T follicular helper cell (primary cell): Measurements from ENCODE around the gene CNIH1.
A peak's percentile ranks its signal among the peaks of the same experiment; 100 is the strongest.
"Not testable (repeated sequence)": the region's sequence is repeated elsewhere in the genome, so short reads cannot be mapped to it uniquely, and the experiment has no call there.

Experiments
- DNase-seq: peaks from one replicate; pipeline ENCODE4 v3.0.0-alpha.2; 2020; ENCODE audit warnings: low read depth

The CNIH1 gene

GRCh38 chr14:54428527-54428926 lies 12.6 kb downstream of the CNIH1 start:
- no peak for DNase-seq

DNA sequence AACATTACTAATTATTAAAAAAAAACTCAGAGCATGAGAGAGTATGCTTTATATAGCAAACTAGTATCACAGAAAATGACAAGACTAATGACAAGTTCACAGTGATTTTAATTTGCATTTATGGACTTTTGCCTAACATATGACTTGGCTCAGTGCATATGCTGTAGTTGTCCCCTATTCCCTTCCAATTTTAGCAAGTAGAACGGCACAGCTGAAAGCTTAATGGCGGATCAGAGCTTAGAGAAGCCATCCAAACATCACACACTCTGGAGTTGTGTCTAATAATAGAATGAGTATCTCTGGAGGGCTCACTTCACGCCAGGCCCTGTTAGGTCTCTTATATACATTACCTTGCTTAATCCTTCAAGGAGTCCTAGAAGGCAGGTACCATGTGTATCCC lies 13.3 kb downstream of the CNIH1 start:
- DNase-seq: no peak

DNA sequence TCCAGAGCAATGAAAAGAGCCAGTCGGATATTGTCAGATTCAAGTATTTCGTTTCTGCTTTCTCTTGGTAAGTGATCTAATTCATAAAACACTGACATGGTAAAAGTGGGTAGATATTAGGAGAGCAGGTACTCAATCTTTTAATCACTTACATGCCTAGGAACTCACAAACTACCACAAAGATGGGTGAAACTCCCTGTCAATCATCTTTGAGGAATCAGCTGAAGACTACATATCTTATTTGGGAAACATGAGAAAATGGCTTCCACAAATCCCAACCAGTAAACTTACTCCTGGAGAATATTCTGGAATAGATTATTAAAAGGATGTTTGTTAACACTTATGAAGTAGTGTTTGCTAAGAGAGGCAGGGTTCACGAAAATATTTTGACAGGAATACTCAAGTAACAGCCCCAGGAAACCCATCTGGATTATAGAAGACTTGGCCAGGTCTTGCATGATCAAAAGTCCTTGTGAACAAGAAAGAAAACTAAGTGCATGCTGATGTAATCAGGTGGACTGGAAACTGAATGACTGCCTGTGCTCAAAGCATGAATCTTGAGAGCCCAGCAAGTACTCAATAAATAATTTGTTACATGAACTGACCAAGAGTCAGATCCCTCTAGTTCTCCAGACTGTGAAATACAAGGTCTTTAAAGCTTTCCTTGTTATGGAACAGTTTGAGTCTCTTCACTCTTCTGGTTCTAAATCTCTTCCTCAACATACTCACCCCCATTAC lies 15.5 kb downstream of the CNIH1 start:
- DNase-seq: no peak

DNA sequence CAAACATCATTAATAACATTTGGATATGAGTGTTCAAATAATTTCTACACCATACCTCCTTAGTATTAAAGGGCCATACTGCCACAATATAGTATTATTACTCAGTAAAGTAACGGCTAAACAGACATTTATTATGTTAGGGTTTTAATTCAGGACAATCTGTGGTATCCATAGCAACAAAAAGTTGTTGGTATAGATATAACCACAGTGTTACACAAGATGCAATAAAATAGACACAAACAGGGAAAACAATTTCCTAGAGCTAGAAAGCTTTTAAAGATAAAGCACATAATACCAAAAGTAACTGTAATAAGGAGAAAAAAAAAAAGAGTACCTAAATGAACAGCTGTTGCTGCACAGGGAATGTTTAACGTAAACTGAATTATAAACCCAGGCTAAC lies 16.1 kb downstream of the CNIH1 start:
- DNase-seq: no peak

- DNase-seq: no peak
These were observed 16.7 kb downstream of the CNIH1 start for GRCh38 chr14:54424479-54424901.

GRCh38 chr14:54423991-54424390 lies 17.2 kb downstream of the CNIH1 start:
- DNase-seq: no peak

DNA sequence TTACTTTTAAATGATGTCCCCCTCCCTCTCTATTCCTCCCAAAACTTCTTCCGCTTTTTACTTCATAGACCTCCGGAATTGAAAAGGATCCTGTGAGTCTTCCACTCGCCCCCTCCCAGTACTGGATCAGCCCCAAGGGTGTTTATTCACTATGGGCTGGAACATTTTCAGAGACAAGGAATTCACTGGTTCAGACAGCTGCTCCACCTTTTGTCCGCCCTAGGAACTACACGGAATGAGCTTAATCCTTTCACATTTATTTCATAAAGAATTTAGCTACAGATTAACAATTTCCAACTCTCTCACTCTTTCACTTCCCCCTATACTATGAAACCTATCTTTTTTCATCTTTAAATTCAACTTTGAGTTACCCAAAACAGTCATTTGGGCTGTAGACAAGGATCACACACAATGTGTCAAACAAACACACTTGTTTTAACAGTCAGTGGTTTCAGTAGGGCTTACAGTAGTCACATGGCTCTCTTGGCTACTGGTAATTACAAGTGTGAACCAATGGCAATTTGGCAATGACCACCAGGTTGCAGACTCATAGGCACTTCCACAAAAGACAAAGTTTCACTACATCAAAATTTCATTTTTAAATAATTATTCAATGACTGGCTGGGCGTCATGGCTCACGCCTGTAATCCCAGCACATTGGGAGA lies 20.6 kb downstream of the CNIH1 start:
- no peak for DNase-seq

GRCh38 chr14:54411371-54411770 lies 29.8 kb downstream of the CNIH1 start:
- no peak for DNase-seq

DNA sequence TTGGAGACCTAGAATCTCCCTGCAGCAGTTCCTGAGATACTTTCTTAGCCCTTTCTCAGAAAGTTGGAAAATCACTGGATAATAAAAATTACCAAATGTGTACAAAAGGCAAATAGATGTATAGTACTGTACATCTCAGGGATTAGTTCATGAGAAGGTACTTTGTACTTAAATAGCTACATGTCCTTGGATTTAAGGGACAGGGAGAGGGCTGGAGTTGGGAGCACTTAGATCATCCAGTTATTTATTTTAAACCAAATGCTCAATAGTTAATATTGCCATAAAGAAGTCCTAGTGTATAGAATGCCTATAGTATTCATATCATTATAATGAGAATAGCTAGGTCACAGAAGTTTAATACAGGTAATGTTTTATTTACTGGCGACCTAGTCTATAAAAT lies 31.0 kb downstream of the CNIH1 start:
- DNase-seq: no peak

DNA sequence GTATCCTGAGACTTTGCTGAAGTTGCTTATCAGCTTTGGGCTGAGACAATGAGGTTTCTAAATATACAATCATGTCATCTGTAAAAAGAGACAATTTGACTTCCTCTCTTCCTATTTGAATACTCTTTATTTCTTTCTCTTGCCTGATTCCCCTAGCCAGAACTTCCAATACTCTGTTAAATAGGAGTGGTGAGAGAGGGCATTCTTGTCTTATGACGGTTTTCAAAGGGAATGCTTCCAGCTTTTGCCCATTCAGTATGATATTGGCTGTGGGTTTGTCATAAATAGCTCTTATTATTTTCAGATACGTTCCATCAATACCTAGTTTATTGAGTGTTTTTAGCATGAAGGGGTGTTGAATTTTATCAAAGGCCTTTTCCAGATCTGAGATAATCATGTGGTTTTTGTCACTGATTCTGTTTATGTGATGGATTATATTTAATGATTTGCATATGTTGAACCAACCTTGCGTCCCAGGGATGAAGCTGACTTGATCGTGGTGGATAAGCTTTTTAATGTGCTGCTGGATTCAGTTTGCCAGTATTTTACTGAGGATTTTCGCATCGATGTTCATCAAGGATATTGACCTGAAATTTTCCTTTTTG lies 37.7 kb downstream of the CNIH1 start:
- not testable (repeated sequence) for DNase-seq

DNA sequence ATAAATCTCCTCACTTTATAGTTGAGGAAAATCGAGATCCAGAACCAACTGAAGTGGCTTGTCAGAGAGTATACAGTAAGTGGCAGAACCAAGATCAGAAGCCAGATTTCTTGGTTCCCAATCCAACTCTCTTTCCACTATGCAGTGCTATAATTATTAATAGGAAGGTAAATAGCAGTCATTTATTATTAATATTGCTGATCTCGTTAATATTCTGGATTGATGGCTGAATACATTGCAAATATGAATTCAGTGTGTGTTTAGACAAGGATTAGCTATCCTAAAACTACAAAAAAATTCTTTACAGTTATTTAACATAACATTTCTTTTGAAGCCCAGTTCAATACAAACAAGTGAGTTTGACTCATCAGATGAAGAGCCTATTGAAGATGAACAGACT lies 41.6 kb downstream of the CNIH1 start:
- DNase-seq: no peak

DNA sequence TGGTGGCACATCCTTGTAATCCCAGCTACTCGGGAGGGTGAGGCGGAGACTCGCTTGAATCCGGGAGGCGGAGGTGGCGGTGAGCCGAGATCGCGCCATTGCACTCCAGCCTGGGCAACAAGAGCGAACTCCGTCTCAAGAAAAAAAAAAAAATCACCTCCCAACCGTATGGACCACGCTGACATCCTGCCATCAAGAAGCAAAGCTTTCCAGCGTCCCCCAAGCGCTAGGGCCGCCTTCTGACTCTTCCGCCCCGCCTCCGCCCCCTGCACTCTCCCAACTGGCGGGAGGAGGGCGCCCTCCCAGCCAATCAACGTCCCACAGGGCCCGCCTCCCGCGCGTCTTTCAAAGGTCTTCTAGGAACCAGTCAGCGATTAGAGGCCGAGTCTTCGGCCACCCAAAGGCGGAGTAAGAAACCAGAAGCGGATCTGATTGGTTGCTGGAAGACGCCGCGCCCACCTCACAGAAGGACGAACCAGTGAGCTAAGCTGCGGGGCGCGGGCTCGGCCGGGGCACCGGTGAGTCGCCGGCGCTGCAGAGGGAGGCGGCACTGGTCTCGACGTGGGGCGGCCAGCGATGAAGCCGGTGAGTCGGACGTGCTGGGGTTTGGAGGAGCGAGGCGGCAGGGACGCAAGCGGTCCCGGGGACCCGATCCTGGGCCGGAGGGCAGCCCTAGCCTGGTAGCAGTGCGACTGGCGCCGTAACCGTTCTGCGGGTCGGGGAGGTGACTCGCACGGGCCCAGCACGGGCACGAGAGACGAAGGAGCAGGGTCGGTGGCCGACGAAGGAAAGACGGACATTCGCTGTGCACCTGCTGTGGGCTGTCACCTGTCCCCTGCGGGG lies 44.5 kb downstream of the CNIH1 start, which contains the start of gene CDKN3:
CDKN3 (plus strand) TSS at position 515 of the 843 bp plus-strand sequence; CDS start at position 577, 62 bp downstream.
- DNase-seq: peak; percentile 95

GRCh38 chr14:54396183-54396492 lies 45.0 kb downstream of the CNIH1 start:
- DNase-seq: no peak

DNA sequence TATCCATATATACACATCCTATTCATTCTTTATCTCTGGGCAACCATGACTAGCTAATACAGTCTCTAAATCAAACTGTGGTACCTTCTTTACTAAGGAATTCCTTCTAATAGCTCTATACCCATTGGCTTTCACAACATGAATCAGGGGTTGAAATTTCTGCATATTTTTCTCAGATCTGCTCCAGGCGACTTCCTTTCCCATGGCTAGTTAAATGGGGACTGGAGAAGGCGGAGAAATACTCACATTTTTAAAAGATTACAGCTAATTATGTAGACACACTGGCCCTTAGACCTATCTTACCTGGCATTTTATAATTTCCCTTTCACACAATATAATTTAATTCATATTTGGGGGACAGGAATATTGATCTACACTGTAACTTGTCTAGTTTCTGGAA lies 45.5 kb downstream of the CNIH1 start:
- no peak for DNase-seq

- DNase-seq: no peak
These were observed 45.9 kb downstream of the CNIH1 start for GRCh38 chr14:54395284-54395683.

GRCh38 chr14:54394596-54394995 lies 46.6 kb downstream of the CNIH1 start:
- DNase-seq: no peak

DNA sequence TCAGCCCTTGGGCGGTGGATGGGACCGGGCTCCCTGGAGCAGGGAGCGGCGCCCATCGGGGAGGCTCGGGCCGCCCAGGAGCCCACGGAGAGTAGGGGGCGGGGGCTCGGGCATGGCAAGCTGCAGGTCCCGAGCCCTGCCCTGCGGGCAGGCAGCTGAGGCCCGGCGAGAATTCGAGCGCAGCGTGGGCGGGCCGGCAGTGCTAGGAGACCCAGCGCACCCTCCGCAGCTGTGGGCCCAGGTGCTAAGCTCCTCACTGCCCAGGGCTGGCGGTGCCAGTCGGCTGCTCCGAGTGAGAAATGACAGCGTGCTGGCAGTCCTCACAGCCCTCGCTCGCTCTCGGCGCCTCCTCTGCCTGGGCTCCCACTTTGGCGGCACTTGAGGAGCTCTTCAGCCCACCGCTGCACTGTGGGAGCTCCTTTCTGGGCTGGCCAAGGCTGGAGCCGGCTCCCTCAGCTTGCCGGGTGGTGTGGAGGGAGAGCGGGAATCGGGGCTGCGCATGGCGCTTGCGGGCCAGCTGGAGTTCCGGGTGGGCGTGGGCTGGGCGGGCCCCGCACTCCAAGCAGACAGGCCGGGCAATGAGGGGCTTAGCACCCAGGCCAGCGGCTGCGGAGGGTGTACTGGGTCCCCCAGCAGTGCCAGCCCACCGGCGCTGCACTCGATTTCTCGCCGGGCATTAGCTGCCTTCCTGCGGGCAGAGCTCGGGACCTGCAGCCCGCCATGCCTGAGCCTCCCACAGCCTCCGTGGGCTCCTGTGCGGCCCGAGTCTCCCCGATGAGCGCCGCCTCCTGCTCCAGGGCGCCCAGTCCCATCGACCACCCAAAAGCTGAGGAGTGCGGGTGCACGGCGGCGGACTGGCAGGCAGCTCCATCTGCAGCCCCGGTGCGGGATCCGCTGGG lies 47.9 kb downstream of the CNIH1 start:
- DNase-seq: not testable (repeated sequence)

DNA sequence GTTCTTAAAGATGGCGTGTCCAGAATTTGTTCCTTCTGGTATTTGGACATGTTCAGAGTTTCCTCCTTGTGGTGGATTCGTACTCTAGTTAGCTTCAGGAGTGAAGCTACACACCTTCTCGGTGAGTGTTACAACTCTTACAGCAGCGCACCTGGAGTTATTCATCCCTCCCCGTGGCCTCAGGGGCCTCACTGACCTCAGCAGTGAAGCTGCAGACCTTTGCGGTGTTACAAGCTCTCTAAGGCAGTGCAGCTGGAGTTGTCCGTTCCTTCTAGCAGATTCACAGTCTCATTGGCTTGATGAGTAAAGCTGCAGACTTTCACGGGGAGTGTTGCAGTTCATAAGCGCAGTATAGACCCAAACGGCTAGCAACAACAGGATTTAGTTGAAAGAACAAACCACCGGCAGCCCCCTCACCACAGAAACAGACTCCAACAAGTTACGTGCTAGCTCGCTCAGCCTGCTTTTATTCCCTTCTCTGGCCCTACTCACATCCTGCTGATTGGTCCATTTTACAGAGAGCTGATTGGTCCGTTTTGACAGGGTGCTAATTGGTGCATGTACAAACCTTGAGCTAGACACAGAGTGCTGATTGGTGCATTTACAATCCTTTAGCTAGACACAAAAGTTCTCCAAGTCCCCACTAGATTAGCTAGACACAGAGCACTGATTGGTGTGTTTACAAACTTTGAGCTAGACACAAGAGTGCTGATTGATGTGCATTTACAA lies 48.9 kb downstream of the CNIH1 start:
- no peak for DNase-seq

DNA sequence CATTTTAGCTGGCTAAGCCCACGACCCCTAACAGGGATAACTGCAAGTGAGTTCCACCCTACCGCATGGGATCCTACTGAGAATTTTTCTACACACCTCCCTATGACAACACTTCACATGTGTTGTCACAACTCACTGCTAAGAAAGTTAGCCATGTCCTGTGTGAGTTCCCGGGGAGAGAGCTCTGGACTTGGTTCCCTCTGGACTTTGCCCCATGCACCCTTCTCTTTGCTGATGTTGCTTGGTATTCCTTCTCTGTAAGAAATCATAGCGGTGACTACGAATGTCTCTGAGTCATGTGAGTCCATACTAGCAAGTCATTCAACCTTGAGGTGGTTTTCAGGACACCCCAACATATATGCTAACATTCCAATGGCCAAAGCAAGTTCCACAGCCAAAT lies 53.8 kb downstream of the CNIH1 start:
- no peak for DNase-seq

DNA sequence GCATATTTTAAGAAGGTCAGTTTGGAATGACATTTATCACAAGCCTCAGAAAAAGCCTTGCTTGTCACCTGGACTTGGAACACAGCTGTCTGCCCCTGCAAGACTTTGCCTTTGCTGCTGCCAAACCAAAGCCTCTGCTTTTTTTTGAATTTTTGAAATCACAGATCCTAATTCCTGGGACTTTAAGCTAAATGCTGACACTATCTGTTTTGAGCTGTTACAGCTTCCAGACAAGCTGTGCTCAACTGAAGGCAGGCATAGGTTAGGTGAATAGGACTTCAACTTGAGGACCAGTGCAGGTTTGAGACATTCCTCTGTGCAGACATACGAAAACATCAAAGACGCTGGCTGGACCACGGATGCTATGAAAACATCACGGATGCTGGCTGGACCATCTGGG lies 55.6 kb downstream of the CNIH1 start:
- DNase-seq: no peak

GRCh38 chr14:54383835-54384234 lies 57.3 kb downstream of the CNIH1 start:
- DNase-seq: no peak
